Stimulated activated CD8-positive, alpha-beta memory T cell treated with anti-CD3 and anti-CD28 coated beads, Interleukin-4, amount 100 ng/mL, for 24 hours (primary cell): ENCODE data around the gene RAB17.
"Not testable (repeated sequence)": the region's sequence is repeated elsewhere in the genome, so short reads cannot be mapped to it uniquely, and the experiment has no call there.

Source experiments
- DNase-seq: peaks from one replicate; pipeline ENCODE4 v3.0.0-alpha.2; 2020; ENCODE audit warnings: low read depth

The RAB17 gene

GRCh38 chr2:237598468-237599208 lies 8.1 kb upstream of the RAB17 start:
- no peak for DNase-seq

- DNase-seq = no peak
These were observed 6.9 kb upstream of the RAB17 start for GRCh38 chr2:237597196-237598145.

GRCh38 chr2:237596520-237597195 lies 6.1 kb upstream of the RAB17 start:
- DNase-seq = no peak

GRCh38 chr2:237595829-237596519 lies 5.4 kb upstream of the RAB17 start:
- DNase-seq = not testable (repeated sequence)

GRCh38 chr2:237594514-237594871 lies 4.0 kb upstream of the RAB17 start:
- no peak for DNase-seq

- no peak for DNase-seq
These were observed 3.2 kb upstream of the RAB17 start for GRCh38 chr2:237593596-237594320.

GRCh38 chr2:237593036-237593435 lies 2.5 kb upstream of the RAB17 start:
- DNase-seq = no peak

- DNase-seq = no peak
These were observed 2.0 kb upstream of the RAB17 start for GRCh38 chr2:237592425-237592980.

- no peak for DNase-seq
These were observed 777 bp upstream of the RAB17 start for GRCh38 chr2:237591141-237591881.

GRCh38 chr2:237588044-237588696 lies 2.4 kb downstream of the RAB17 start:
- DNase-seq = no peak

- no peak for DNase-seq
These were observed 4.8 kb downstream of the RAB17 start for GRCh38 chr2:237585590-237586221.

- DNase-seq = no peak
These were observed 6.9 kb downstream of the RAB17 start for GRCh38 chr2:237583385-237584295.

GRCh38 chr2:237581751-237582746 lies 8.5 kb downstream of the RAB17 start:
- DNase-seq = peak; percentile 12

GRCh38 chr2:237581326-237581725 lies 9.2 kb downstream of the RAB17 start:
- DNase-seq = no peak

- no peak for DNase-seq
These were observed 12.3 kb downstream of the RAB17 start for GRCh38 chr2:237577956-237578870.

GRCh38 chr2:237577458-237577857 lies 13.1 kb downstream of the RAB17 start:
- no peak for DNase-seq
